HepG2 (cell line): ENCODE measurements around the gene GPA33. TPM values are rescaled to one million over a fixed set of nuclear protein-coding genes. Genes with fewer than 3 reads are reported as not detected.

Experiments
- ATAC-seq: fragments of 200-7000 bp; cut with Tn5 transposase; 3 replicates; pipeline ENCODE4 v1.9.1; 2020; ENCODE audit warnings: mild to moderate bottlenecking, moderate library complexity
- BruUV-seq: library from RNA; stranded (reverse); fragments of 400-500 nt; replicated peaks from 2 replicates; lab custom pipeline; 2021; lab: Mats Ljungman, UMichigan
- CTCF ChIA-PET: fragments of 300-600 bp; formaldehyde crosslinking; extraction: SDS; loops from one replicate; lab custom pipeline; 2021; ENCODE audit warnings: low total read pairs, inconsistent platforms, low intra/inter-chr PET ratio; lab: Yijun Ruan, JAX
- POLR2A ChIA-PET: fragments of 350-600 bp; sonication (Branson Sonifier 250); formaldehyde crosslinking; loops from one replicate; lab custom pipeline; 2020; ENCODE audit warnings: antibody characterized with exemption, inconsistent platforms; lab: Yijun Ruan, JAX
- DNase-seq: peaks from one replicate; pipeline ENCODE4 v3.0.0-alpha.2; 2015; ENCODE audit warnings: low spot score
- FAIRE-seq: peaks from 3 replicates; lab custom pipeline; 2011; peaks lifted over from hg19 to GRCh38; lab: Jason Lieb, UNC
- H2AFZ ChIP-seq: one replicate; pipeline ENCODE4 v1.6.1; 2011; ENCODE audit warnings: low read length, inconsistent platforms
- H3K27ac ChIP-seq: fragments of 300-600 bp; 3 replicates; pipeline ENCODE4 v1.8.0; 2011; ENCODE audit warnings: mixed run types, mild to moderate bottlenecking, mixed read lengths, low read length, inconsistent platforms; ENCODE audit not compliant: insufficient read depth; ENCODE audit errors: extremely low read length
- H3K27me3 ChIP-seq, 2 experiments: fragments of 200-600 bp in 1 of 2; 2 replicates in 1 of 2; 3 replicates in 1 of 2; pipeline versions ENCODE4 v1.6.0 to v1.8.0; 2011; ENCODE audit warnings: low read length in 2 of 2, mild to moderate bottlenecking in 2 of 2, moderate library complexity in 2 of 2, inconsistent platforms in 1 of 2; ENCODE audit not compliant: insufficient read depth in 2 of 2, control insufficient read depth in 1 of 2
- H3K36me3 ChIP-seq, 2 experiments: fragments of 200-600 bp in 1 of 2; replicated peaks in 1 of 2; 2 replicates in 1 of 2; 3 replicates in 1 of 2; pipeline versions ENCODE4 v1.5.1 to v1.8.0; 2011; ENCODE audit warnings: low read length in 2 of 2, inconsistent platforms in 1 of 2; ENCODE audit not compliant: insufficient read depth in 2 of 2, control insufficient read depth in 1 of 2
- H3K4me1 ChIP-seq: 2 replicates; pipeline ENCODE4 v1.5.1; 2012; ENCODE audit warnings: low read length, inconsistent platforms; ENCODE audit not compliant: insufficient read depth
- H3K4me2 ChIP-seq: 2 replicates; pipeline ENCODE4 v1.6.0; 2011; ENCODE audit warnings: low read depth, low read length, inconsistent platforms
- H3K4me3 ChIP-seq, 3 experiments: fragments of 200-600 bp in 1 of 3; sonication (generic), shearing (Covaris generic) in 1 of 3; replicated peaks in 1 of 3; 2 replicates each; pipeline ENCODE4 v1.5.1; 2011 to 2016; ENCODE audit warnings: low read length in 3 of 3, inconsistent platforms in 2 of 3, low read depth in 2 of 3, mild to moderate bottlenecking in 2 of 3, control low read depth in 1 of 3, mixed read lengths in 1 of 3; ENCODE audit not compliant: insufficient read depth in 1 of 3
- H3K79me2 ChIP-seq: one replicate; pipeline ENCODE4 v1.6.1; 2011; ENCODE audit warnings: low read length, inconsistent platforms; ENCODE audit not compliant: insufficient read depth
- H3K9ac ChIP-seq: 2 replicates; pipeline ENCODE4 v1.6.0; 2011; ENCODE audit warnings: mild to moderate bottlenecking, low read depth, low read length, inconsistent platforms; ENCODE audit not compliant: insufficient read depth
- H3K9me3 ChIP-seq: 2 replicates; pipeline ENCODE4 v1.5.1; 2012; ENCODE audit warnings: mild to moderate bottlenecking, low read length
- H4K20me1 ChIP-seq: 2 replicates; pipeline ENCODE4 v1.6.0; 2011; ENCODE audit warnings: inconsistent platforms, mild to moderate bottlenecking, low read length, moderate library complexity; ENCODE audit not compliant: insufficient read depth
- CREM ChIP-seq, 2 experiments: sonication (generic) in 1 of 2; formaldehyde crosslinking in 1 of 2; IDR thresholded peaks; 2 replicates each; pipeline versions ENCODE4 v1.4.0 to v1.6.1; 2016 to 2020; ENCODE audit warnings: antibody characterized with exemption in 1 of 2, mild to moderate bottlenecking in 1 of 2, missing genetic modification reagents in 1 of 2
- NBN ChIP-seq: fragments of 450-650 bp; conservative IDR thresholded peaks from 2 replicates; pipeline ENCODE4 v1.6.1; 2017
- POLR2AphosphoS5 ChIP-seq: IDR thresholded peaks from 2 replicates; pipeline ENCODE4 v1.6.1; 2012; ENCODE audit warnings: low read depth, low read length
- RAD51 ChIP-seq: fragments of 450-650 bp; IDR thresholded peaks from 2 replicates; pipeline ENCODE4 v1.6.1; 2016; ENCODE audit warnings: borderline replicate concordance
- SOX13 ChIP-seq, 3 experiments: fragments of 450-650 bp in 1 of 3; sonication (generic) in 1 of 3; formaldehyde crosslinking in 1 of 3; IDR thresholded peaks in 2 of 3; conservative IDR thresholded peaks in 1 of 3; 2 replicates each; pipeline versions ENCODE4 v1.5.0 to v1.6.1; 2016 to 2020; ENCODE audit warnings: antibody characterized with exemption in 1 of 3, mild to moderate bottlenecking in 1 of 3, missing compliant biosample characterization in 1 of 3, missing genetic modification reagents in 1 of 3, moderate library complexity in 1 of 3
- ZFP36L1 ChIP-seq: sonication (generic); formaldehyde crosslinking; IDR thresholded peaks from 2 replicates; pipeline ENCODE4 v1.8.0; 2022; ENCODE audit warnings: mild to moderate bottlenecking, missing genetic modification reagents, moderate library complexity
- ZKSCAN1 ChIP-seq: fragments of 150-350 bp; IDR thresholded peaks from 2 replicates; pipeline ENCODE4 v1.6.1; 2014; ENCODE audit warnings: low read length
- ZNF629 ChIP-seq: sonication (generic); formaldehyde crosslinking; conservative IDR thresholded peaks from 2 replicates; pipeline ENCODE4 v1.5.0; 2020; ENCODE audit warnings: missing genetic modification reagents
- ZNF644 ChIP-seq: IDR thresholded peaks from 2 replicates; pipeline ENCODE4 v1.6.1; 2016; ENCODE audit warnings: low read depth
- ZZZ3 ChIP-seq: sonication (generic); formaldehyde crosslinking; IDR thresholded peaks from 2 replicates; pipeline ENCODE4 v1.4.0; 2020; ENCODE audit warnings: missing genetic modification reagents, mild to moderate bottlenecking, borderline replicate concordance
- WGBS: methylation state at CpG from one replicate; pipeline ENCODE4 v1.1.6; 2017; ENCODE audit warnings: low lambda C conversion rate; 5-methylcytosine and 5-hydroxymethylcytosine counted together
- in situ Hi-C: cut with HindIII; loops from 2 replicates; pipeline ENCODE4 v1.10.0; 2017; ENCODE audit warnings: low pct_unique_long_range_greater_than_20kb; ENCODE audit not compliant: extremely low pct_ligation_motif_present
- intact Hi-C: fragments of 100-400 bp; cut with micrococcal nuclease; formaldehyde crosslinking; loops from one replicate; pipeline ENCODE4 v1.10.0; 2022; ENCODE audit not compliant: unreplicated experiment
- polyA plus RNA-seq, 8 experiments: library from polyadenylated mRNA; depleted of rRNA in 3 of 8; stranded (reverse) in 7 of 8; unstranded in 1 of 8; fragments of >200 nt; fragmentation: Illumina TruSeq in 4 of 8; extraction: Trizol in 4 of 8; gene quantifications; 2 replicates each; pipeline versions ENCODE4 v1.2.1 to v1.2.3, GENCODE V29; 2011 to 2016; ENCODE audit warnings: low read depth in 4 of 8, missing spikeins in 1 of 8, mixed read lengths in 1 of 8; ENCODE audit not compliant: insufficient read depth in 1 of 8
- total RNA-seq, 5 experiments: library from RNA; depleted of rRNA; stranded (reverse); fragments of >200 nt; fragmentation: Illumina TruSeq; extraction: Trizol; gene quantifications; 2 replicates each; pipeline ENCODE4 v1.2.3, GENCODE V29; 2016; ENCODE audit warnings: low read depth in 1 of 5
- TF ChIP-seq, protein P1 (sequence below): sonication (generic); formaldehyde crosslinking; IDR thresholded peaks from 2 replicates; pipeline ENCODE4 v1.4.0; 2020; ENCODE audit warnings: missing genetic modification reagents; ENCODE audit errors: not compliant biosample characterization
- TF ChIP-seq, protein P2 (sequence below): IDR thresholded peaks from 2 replicates; pipeline ENCODE4 v1.6.1; 2012; ENCODE audit warnings: inconsistent platforms

Gene GPA33
- total and polyA plus RNA-seq, 2 of the 13 experiments (the other 11 are each of a cell fraction or from before 2014, with no cell fraction given): not detected

DNA sequence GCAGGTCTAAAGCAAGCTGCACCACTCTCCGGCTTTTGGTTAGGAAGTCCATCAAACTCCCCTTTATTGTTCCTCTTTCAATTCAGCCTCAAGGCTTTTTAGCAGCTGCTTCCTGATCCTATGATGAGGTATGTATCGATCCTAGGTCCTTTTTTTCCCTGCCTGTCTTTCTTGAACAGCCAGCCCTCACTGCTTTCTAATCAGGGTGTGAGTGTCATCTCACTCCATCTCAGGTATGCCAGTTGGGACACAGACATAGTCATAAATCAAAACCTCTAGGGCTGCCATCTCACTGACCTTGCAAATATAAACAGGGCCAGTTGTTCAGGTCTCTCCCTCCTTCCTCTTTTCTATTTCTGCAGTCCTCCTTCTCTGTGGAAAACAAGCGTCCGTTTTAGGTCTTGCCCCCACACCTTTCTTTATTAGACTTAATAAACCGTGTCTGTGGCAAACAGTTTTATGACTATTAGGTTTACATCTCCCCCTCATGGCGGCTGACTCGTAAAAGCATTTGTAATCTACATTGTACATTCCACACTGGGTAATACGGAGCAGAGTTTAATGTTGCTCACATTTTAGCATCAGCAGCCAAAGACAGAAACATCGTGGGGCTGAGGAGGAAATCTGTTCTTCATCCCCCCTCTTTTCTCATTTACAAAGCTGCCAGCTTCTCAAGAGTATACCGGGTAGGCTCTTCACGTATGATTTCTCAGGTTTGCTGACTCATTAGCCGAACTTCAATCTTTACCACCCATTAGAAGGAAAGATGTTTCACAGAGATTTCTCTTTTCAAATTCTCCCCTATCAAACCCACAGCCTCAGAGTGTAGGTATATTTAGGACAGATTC is 15.3 kb upstream of the GPA33 start:
- BruUV-seq: no TSS peak
- 8% methylated on average over 12 of the region's 12 CpGs for WGBS
- H3K4me1 ChIP-seq: peaks cover 9% of the 10 kb centered on the region; the same call in 1 of the 2 replicates

More for the DNA sequence above, 15.3 kb upstream of the GPA33 start:
- intact Hi-C loops (no loop called here), in situ Hi-C loops (no loop called here)
- Histone ChIP-seq H3K79me2 (no peaks in the 10 kb centered on the region), H3K4me3 (no peak overlapping the region), H3K36me3 (no peaks in the 10 kb centered on the region), H3K9ac (no peak overlapping the region), H3K27ac (no peak overlapping the region), H4K20me1 (no peaks in the 10 kb centered on the region), H2AFZ (no peak overlapping the region), H3K9me3 (no peaks in the 10 kb centered on the region), H3K4me2 (no peak overlapping the region), H3K27me3 (peaks cover 0 to 36% of the 10 kb centered on the region in 2 experiments; a peak in 3 of 5 replicates)
- no peak for ATAC-seq
- ChIA-PET POLR2A (no interaction called here), CTCF (no interaction called here)
- DNase-seq: no peak
- no peak for FAIRE-seq
- no peak for TF ChIP-seq RAD51
- TF ChIP-seq ZFP36L1 (CRISPR knock-in tag): no peak
- TF ChIP-seq SOX13 (IDR thresholded peaks at IDR 0.05): no peak
- no peak for TF ChIP-seq SOX13 (CRISPR knock-in tag; conservative IDR thresholded peaks at IDR 0.05 in 1 of 2, IDR thresholded peaks at IDR 0.05 in 1 of 2)
- no peak for TF ChIP-seq ZKSCAN1
- TF ChIP-seq CREM (IDR thresholded peaks at IDR 0.05): no peak
- TF ChIP-seq CREM (CRISPR knock-in tag; IDR thresholded peaks at IDR 0.05): no peak
- no peak for TF ChIP-seq POLR2AphosphoS5
- TF ChIP-seq, protein P1, sequence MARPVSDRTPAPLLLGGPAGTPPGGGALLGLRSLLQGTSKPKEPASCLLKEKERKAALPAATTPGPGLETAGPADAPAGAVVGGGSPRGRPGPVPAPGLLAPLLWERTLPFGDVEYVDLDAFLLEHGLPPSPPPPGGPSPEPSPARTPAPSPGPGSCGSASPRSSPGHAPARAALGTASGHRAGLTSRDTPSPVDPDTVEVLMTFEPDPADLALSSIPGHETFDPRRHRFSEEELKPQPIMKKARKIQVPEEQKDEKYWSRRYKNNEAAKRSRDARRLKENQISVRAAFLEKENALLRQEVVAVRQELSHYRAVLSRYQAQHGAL (CRISPR knock-in tag): no peak
- TF ChIP-seq ZNF629 (CRISPR knock-in tag): no peak
- TF ChIP-seq ZZZ3 (CRISPR knock-in tag): no peak
- TF ChIP-seq ZNF644 (CRISPR knock-in tag): no peak
- TF ChIP-seq, protein P2, sequence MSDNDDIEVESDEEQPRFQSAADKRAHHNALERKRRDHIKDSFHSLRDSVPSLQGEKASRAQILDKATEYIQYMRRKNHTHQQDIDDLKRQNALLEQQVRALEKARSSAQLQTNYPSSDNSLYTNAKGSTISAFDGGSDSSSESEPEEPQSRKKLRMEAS: no peak
- no peak for TF ChIP-seq NBN
